CD4-positive, alpha-beta T cell treated with Interleukin-15 for 4 hours (primary cell): Measurements from ENCODE around the gene CCER1.
"Not testable (repeated sequence)": the region's sequence is repeated elsewhere in the genome, so short reads cannot be mapped to it uniquely, and the experiment has no call there.

ENCODE experiments used
- DNase-seq: peaks from one replicate; pipeline ENCODE4 v3.0.0-alpha.2; 2020; ENCODE audit warnings: low spot score

CCER1 gene

GRCh38 chr12:90954921-90955320, at the start of gene CCER1:
TSS of gene CCER1 (minus strand) at chr12:90955176. CDS start at chr12:90954742, 434 bp downstream.
- no peak for DNase-seq

GRCh38 chr12:91003737-91004136, 48.8 kb upstream of the CCER1 start:
- no peak for DNase-seq

- DNase-seq, result no peak
Measured at GRCh38 chr12:91001306-91001705, 46.3 kb upstream of the CCER1 start.

- DNase-seq, result no peak
Measured at GRCh38 chr12:90999966-91000365, 45.0 kb upstream of the CCER1 start.

GRCh38 chr12:90999527-90999926, 44.6 kb upstream of the CCER1 start:
- no peak for DNase-seq

- no peak for DNase-seq
Measured at GRCh38 chr12:90995010-90995409, 40.0 kb upstream of the CCER1 start.

- DNase-seq, result no peak
Measured at GRCh38 chr12:90991952-90992465, 37.0 kb upstream of the CCER1 start.

- DNase-seq, result no peak
Measured at GRCh38 chr12:90990611-90991010, 35.6 kb upstream of the CCER1 start.

- DNase-seq, result no peak
Measured at GRCh38 chr12:90989686-90990111, 34.7 kb upstream of the CCER1 start.

- DNase-seq, result no peak
Measured at GRCh38 chr12:90987520-90987919, 32.5 kb upstream of the CCER1 start.

GRCh38 chr12:90987101-90987500, 32.1 kb upstream of the CCER1 start:
- DNase-seq, result no peak

- not testable (repeated sequence) for DNase-seq
Measured at GRCh38 chr12:90985331-90985730, 30.4 kb upstream of the CCER1 start.

- no peak for DNase-seq
Measured at GRCh38 chr12:90984114-90984513, 29.1 kb upstream of the CCER1 start.

GRCh38 chr12:90982170-90982569, 27.2 kb upstream of the CCER1 start:
- no peak for DNase-seq

GRCh38 chr12:90979951-90980350, 25.0 kb upstream of the CCER1 start:
- no peak for DNase-seq

GRCh38 chr12:90979019-90979418, 24.0 kb upstream of the CCER1 start:
- no peak for DNase-seq

- DNase-seq, result no peak
Measured at GRCh38 chr12:90978117-90978770, 23.3 kb upstream of the CCER1 start.

- DNase-seq, result no peak
Measured at GRCh38 chr12:90977224-90977623, 22.2 kb upstream of the CCER1 start.

GRCh38 chr12:90974286-90974685, 19.3 kb upstream of the CCER1 start:
- no peak for DNase-seq

GRCh38 chr12:90972226-90972625, 17.2 kb upstream of the CCER1 start:
- DNase-seq, result no peak

GRCh38 chr12:90970911-90971310, 15.9 kb upstream of the CCER1 start:
- no peak for DNase-seq

- no peak for DNase-seq
Measured at GRCh38 chr12:90970471-90970870, 15.5 kb upstream of the CCER1 start.

GRCh38 chr12:90969851-90970250, 14.9 kb upstream of the CCER1 start:
- no peak for DNase-seq

GRCh38 chr12:90969346-90969745, 14.4 kb upstream of the CCER1 start:
- DNase-seq, result no peak
